Right atrium auricular region (tissue), 2 donors: ENCODE data around the gene IREB2. TPM values are rescaled to one million over a fixed set of nuclear protein-coding genes. Genes with fewer than 3 reads are reported as not detected.

ENCODE experiments used
- DNase-seq: peaks from one replicate; pipeline ENCODE4 v3.0.0-alpha.2; 2019; ENCODE audit warnings: low spot score
- H3K27ac ChIP-seq, 2 donors: fragments of 200-600 bp; sonication (generic); 1 replicate in 1 of 2; 2 replicates in 1 of 2; pipeline ENCODE4 v1.5.1; 2016 to 2019
- H3K27me3 ChIP-seq, 2 donors: fragments of 200-600 bp; sonication (generic); one replicate each; pipeline versions ENCODE4 v1.5.1 to v1.6.0; 2017 to 2019
- H3K36me3 ChIP-seq: fragments of 200-600 bp; sonication (generic); one replicate; pipeline ENCODE4 v1.5.1; 2016
- H3K4me1 ChIP-seq, 2 donors: fragments of 200-600 bp; sonication (generic); one replicate each; pipeline versions ENCODE4 v1.5.1 to v1.6.0; 2017 to 2019
- H3K4me3 ChIP-seq, 2 donors: fragments of 200-600 bp; sonication (generic); 1 replicate in 1 of 2; 2 replicates in 1 of 2; pipeline ENCODE4 v1.5.1; 2017 to 2019; ENCODE audit warnings: mild to moderate bottlenecking in 1 of 2, moderate library complexity in 1 of 2
- H3K9me3 ChIP-seq, 2 donors: fragments of 200-600 bp; sonication (generic); one replicate each; pipeline ENCODE4 v1.5.1; 2019
- CTCF ChIP-seq, 2 donors: fragments of 200-600 bp; sonication (generic); IDR thresholded peaks; one replicate each; pipeline ENCODE4 v1.5.1; 2019; ENCODE audit warnings: antibody characterized with exemption in 2 of 2
- total RNA-seq, 2 donors: library from RNA; depleted of rRNA; stranded (reverse); fragments of >200 nt; gene quantifications; one replicate each; pipeline ENCODE4 v1.1.0, GENCODE V29; 2016

IREB2 gene
- total RNA-seq, 2 donors from 2014 or later, result 14.5 to 16.3 TPM

GRCh38 chr15:78396186-78396814 lies 41.7 kb upstream of the IREB2 start:
- no peak overlapping the region for H3K4me3 ChIP-seq
- no peaks in the 10 kb centered on the region for H3K36me3 ChIP-seq
- no peak for TF ChIP-seq CTCF (IDR thresholded peaks at IDR 0.05)
- no peak overlapping the region for H3K27ac ChIP-seq
- no peaks in the 10 kb centered on the region for H3K9me3 ChIP-seq
- DNase-seq, result no peak
- H3K4me1 ChIP-seq, result no peaks in the 10 kb centered on the region
- no peaks in the 10 kb centered on the region for H3K27me3 ChIP-seq

- no peaks in the 10 kb centered on the region for H3K9me3 ChIP-seq
- no peaks in the 10 kb centered on the region for H3K36me3 ChIP-seq
- no peak for DNase-seq
- no peaks in the 10 kb centered on the region for H3K27me3 ChIP-seq
- H3K27ac ChIP-seq, result no peak overlapping the region
- H3K4me1 ChIP-seq, result no peaks in the 10 kb centered on the region
- H3K4me3 ChIP-seq, result no peak overlapping the region
- TF ChIP-seq CTCF (IDR thresholded peaks at IDR 0.05), result no peak
Measured at GRCh38 chr15:78396976-78397375, 41.0 kb upstream of the IREB2 start.

- TF ChIP-seq CTCF (IDR thresholded peaks at IDR 0.05), result no peak
Measured at GRCh38 chr15:78397382-78397781, 40.6 kb upstream of the IREB2 start.

GRCh38 chr15:78398076-78398825 lies 39.8 kb upstream of the IREB2 start:
- Histone ChIP-seq H3K27ac (no peak overlapping the region), H3K4me3 (no peak overlapping the region), H3K36me3 (no peaks in the 10 kb centered on the region), H3K27me3 (no peaks in the 10 kb centered on the region), H3K4me1 (no peaks in the 10 kb centered on the region), H3K9me3 (no peaks in the 10 kb centered on the region)
- no peak for TF ChIP-seq CTCF (IDR thresholded peaks at IDR 0.05)
- DNase-seq, result no peak

More at GRCh38 chr15:78397382-78397781, 40.6 kb upstream of the IREB2 start:
- H3K27ac ChIP-seq, result no peak overlapping the region
- H3K36me3 ChIP-seq, result no peaks in the 10 kb centered on the region
- DNase-seq, result no peak
- no peak overlapping the region for H3K4me3 ChIP-seq
- no peaks in the 10 kb centered on the region for H3K4me1 ChIP-seq
- no peaks in the 10 kb centered on the region for H3K9me3 ChIP-seq
- H3K27me3 ChIP-seq, result no peaks in the 10 kb centered on the region

GRCh38 chr15:78399091-78399490 lies 38.9 kb upstream of the IREB2 start:
- no peaks in the 10 kb centered on the region for H3K36me3 ChIP-seq
- H3K4me3 ChIP-seq, result no peak overlapping the region
- no peak overlapping the region for H3K27ac ChIP-seq
- DNase-seq, result no peak
- no peaks in the 10 kb centered on the region for H3K4me1 ChIP-seq
- H3K9me3 ChIP-seq, result no peaks in the 10 kb centered on the region
- H3K27me3 ChIP-seq, result no peaks in the 10 kb centered on the region
- TF ChIP-seq CTCF (IDR thresholded peaks at IDR 0.05), result no peak
